ENCODE data around the gene PEX7.
"Not testable (repeated sequence)": the region's sequence is repeated elsewhere in the genome, so short reads cannot be mapped to it uniquely, and the experiment has no call there.

PEX7 gene

DNA sequence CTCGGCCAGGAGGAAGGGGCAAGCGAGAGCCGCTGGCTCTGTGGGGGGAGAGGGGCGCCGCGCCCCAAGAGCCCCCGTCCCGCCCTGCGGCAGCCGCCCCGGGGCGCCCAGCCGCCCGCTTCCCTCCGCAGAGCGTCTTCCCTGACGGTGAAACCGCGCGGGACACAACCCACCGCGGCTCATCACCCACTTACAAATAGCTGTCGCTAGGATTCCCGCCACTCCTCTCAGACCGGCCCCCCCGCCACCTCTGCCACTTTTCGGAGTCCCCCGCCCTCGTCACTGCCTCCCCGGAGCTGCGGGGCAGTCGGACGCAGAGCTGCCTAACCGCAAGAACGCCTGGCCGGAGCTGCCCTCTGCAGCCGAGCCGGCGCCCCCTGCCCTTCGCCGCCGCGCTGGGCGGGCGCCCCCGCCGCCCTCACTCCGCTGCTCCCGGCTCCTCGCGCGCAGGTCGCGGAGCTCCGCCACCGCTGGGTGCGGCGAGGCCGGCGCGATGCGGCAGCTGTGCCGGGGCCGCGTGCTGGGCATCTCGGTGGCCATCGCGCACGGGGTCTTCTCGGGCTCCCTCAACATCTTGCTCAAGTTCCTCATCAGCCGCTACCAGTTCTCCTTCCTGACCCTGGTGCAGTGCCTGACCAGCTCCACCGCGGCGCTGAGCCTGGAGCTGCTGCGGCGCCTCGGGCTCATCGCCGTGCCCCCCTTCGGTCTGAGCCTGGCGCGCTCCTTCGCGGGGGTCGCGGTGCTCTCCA lies 99.7 kb downstream of the PEX7 start, which contains the start of gene SLC35D3:
SLC35D3 (plus strand) TSS at position 366 of the 749 bp plus-strand sequence; CDS start at position 494, 128 bp downstream.
- TF ChIP-seq ZNF274 (IDR thresholded peaks at IDR 0.05; ENCODE audit: low read depth, low read length): no peak
- peak within 1 kb of the TSS; percentile 72 for H3K4me3 ChIP-seq (ENCODE audit: low read length)

DNA sequence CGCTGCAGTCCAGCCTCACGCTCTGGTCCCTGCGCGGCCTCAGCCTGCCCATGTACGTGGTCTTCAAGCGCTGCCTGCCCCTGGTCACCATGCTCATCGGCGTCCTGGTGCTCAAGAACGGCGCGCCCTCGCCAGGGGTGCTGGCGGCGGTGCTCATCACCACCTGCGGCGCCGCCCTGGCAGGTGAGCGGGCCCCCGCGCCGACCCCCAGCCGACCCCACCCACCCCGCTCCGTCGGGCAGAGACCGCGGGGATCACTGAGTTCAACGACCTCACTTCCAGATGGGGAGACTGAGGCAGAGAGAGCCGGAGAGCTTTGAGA lies 100.3 kb downstream of the PEX7 start:
- peak overlapping the region; percentile 72; the same call in 1 of the 2 replicates for H3K4me3 ChIP-seq (ENCODE audit: low read length)
- TF ChIP-seq ZNF274 (IDR thresholded peaks at IDR 0.05; ENCODE audit: low read depth, low read length): no peak

DNA sequence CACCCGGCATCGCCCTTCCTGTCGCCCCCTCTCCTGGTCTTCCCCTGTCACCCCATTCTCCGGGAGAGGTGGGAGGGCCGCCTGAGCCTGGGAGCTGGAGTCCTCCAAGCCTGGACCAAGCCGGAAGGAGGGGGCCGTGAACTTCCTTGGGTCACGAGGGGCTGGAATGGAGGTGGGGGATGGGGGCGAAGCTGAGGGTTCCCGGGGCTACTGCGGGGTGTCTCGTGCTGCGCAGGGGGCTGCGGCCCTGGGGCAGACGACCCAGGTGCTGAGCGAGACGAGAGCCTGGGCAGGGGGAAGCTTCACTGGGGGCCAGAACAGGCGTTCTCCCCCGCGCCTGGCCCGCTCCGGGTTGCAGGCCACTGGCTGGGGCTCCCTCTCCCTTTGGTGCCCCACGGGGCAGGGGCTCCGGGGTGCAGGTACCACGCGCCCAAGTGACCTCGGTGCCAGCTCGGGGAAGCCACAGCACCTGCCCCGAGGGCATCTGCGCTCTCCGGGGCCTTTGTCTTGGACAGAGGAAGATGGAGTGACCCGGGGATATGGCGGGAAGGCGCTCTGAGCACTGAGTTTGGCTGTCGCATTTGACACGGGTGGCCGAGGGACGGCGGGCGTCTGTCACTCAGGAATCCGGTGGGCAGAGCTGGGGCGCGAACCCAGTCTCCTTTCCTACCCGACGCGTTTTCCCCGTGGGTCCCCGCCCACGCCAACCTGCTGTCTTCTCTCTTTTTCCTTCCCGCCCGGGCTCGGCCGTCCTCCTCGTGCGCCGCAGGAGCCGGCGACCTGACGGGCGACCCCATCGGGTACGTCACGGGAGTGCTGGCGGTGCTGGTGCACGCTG lies 100.9 kb downstream of the PEX7 start:
- no peak for TF ChIP-seq ZNF274 (IDR thresholded peaks at IDR 0.05; ENCODE audit: low read depth, low read length)
- peak overlapping the region; percentile 8; the same call in 1 of the 2 replicates for H3K4me3 ChIP-seq (ENCODE audit: low read length)

DNA sequence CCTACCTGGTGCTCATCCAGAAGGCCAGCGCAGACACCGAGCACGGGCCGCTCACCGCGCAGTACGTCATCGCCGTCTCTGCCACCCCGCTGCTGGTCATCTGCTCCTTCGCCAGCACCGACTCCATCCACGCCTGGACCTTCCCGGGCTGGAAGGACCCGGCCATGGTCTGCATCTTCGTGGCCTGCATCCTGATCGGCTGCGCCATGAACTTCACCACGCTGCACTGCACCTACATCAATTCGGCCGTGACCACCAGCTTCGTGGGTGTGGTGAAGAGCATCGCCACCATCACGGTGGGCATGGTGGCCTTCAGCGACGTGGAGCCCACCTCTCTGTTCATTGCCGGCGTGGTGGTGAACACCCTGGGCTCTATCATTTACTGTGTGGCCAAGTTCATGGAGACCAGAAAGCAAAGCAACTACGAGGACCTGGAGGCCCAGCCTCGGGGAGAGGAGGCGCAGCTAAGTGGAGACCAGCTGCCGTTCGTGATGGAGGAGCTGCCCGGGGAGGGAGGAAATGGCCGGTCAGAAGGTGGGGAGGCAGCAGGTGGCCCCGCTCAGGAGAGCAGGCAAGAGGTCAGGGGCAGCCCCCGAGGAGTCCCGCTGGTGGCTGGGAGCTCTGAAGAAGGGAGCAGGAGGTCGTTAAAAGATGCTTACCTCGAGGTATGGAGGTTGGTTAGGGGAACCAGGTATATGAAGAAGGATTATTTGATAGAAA lies 101.7 kb downstream of the PEX7 start:
- no peak overlapping the region for H3K4me3 ChIP-seq (ENCODE audit: low read length)
- no peak for TF ChIP-seq ZNF274 (IDR thresholded peaks at IDR 0.05; ENCODE audit: low read depth, low read length)

DNA sequence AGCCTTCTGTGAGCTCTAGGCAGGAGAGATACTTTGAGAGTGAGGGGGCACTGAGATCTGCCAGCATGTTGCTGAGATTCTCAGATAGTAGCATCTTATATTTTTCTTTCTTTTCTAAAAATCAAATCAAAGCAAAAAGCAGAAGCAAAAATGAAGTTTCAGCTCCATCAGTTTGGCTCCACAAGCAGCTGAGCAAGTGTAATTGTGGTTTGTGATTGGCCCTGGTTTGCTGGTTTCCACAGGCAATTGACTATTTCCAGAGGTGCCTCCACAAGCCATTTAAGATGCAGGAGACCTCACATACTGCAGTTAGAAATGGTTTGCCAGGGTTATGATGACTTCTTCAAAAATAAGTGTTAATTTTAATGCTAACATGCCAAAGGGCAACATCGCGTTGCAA lies 104.0 kb downstream of the PEX7 start:
- H3K4me3 ChIP-seq (ENCODE audit: low read length): no peak overlapping the region
- no peak for TF ChIP-seq ZNF274 (IDR thresholded peaks at IDR 0.05; ENCODE audit: low read depth, low read length)

DNA sequence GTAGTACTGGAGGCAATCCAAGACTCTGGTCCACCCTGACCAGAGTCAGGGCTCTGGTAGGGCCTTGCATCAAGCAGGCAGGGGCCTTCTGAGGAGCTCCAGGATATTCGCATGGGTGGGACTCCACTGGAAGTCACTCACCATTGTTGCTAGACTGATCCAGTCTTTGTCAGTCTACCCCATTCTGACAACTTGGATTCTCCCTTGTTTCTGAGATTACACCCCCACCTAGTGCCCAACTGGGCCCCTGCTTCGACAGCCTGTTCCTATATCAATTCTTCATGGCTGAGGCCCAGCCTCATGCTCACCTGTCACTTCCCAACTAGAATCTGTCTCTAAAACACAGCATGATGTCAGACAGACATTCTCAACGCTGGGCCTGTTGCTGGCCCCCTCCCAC lies 104.9 kb downstream of the PEX7 start:
- no peak overlapping the region for H3K4me3 ChIP-seq (ENCODE audit: low read length)
- no peak for TF ChIP-seq ZNF274 (IDR thresholded peaks at IDR 0.05; ENCODE audit: low read depth, low read length)

DNA sequence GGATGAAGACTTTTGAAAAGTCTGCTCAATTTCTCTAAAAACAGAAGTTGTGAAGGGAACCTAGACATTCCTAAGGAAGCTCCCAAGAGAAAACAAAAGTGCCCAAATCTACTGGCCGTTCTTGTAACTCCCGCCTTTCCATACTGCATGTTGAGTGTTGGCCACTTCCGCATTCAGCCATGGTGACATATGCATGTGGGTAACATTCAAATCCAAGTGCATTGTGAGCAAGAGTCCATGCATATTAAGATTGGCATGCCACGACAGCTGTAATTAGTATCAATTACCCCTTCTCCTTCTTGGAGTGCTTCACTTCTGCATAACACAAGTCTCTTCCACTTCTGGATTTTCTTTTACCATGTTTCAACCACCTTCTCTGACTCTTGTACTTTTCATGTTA lies 108.1 kb downstream of the PEX7 start:
- no peak overlapping the region for H3K4me3 ChIP-seq (ENCODE audit: low read length)
- TF ChIP-seq ZNF274 (IDR thresholded peaks at IDR 0.05; ENCODE audit: low read depth, low read length): no peak

DNA sequence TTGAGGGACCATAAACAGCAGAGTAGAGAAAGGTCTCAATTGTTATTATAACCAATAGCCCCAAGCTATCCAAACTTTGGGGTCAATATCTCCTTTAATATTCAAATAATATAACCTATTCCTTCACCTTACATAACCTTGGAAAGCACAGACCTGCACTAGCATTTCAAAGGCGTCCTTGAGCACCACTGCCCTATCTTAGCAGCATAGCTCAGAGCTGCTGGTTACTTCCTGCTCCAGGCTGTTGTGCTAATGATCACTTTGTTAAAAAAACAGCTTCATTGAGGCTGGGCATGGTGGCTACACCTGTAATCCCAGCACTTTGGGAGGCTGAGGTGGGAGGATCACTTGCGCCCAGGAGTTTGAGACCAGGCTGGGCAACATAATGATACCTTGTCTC lies 110.2 kb downstream of the PEX7 start:
- no peak overlapping the region for H3K4me3 ChIP-seq (ENCODE audit: low read length)
- TF ChIP-seq ZNF274 (IDR thresholded peaks at IDR 0.05; ENCODE audit: low read depth, low read length): no peak

DNA sequence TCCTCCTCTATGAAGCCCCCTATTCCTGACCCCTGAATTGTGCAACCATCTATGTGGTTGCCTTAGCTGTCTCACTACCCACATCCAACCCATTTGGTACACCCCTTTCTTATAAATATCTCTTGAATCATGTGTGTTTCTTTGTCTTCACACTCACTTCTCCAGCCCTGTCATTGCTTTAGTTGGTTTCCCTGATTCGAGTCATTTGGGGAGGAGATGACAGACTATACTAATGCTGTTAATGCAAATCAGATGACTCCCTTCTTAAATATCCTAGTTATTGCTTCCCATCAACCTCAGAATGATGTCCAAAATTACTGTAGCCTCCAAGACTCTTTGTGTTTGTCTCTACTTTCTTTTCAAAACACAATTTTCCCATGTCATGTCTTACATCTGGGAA lies 122.7 kb downstream of the PEX7 start:
- no peak for TF ChIP-seq ZNF274 (IDR thresholded peaks at IDR 0.05; ENCODE audit: low read depth, low read length)
- no peak overlapping the region for H3K4me3 ChIP-seq (ENCODE audit: low read length)

DNA sequence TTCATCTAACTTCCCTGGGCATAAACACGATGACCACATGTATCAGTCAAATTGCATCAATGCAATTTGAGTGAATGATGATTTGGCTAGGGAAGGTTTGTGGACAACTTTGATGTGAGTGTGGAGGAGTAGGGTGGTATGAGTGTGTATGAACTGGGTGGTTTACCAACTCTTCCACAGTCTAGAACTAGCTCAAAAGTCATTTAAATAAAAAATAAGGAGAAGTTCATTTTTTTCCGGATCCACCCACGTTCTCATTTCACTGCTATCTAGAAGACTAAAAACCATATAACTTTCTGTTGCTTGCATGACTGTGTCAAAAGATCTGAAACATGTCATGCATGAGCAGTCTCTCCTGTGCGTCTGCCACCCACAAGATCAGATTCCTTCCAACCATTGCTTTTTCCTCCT lies 123.3 kb downstream of the PEX7 start:
- TF ChIP-seq ZNF274 (IDR thresholded peaks at IDR 0.05; ENCODE audit: low read depth, low read length): no peak
- no peak overlapping the region for H3K4me3 ChIP-seq (ENCODE audit: low read length)

DNA sequence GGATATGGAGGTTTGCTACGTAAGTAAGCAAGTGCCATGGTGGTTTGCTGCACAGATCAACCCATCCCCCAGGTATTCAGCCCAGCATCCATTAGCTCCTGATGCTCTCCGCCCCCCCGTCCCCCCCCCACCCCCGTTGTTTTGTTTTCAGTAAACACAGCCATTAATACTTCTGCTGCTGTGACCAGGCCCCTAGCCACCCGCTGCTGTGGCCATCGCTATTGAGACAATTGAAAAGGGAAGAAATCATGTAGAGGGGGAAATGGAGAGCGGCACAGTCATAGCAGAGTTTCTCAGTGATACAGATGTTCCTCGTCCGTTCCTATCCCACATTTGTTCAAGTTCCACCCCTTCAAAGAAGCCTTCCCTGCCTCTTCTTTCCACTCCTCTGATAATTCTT lies 124.6 kb downstream of the PEX7 start:
- no peak for TF ChIP-seq ZNF274 (IDR thresholded peaks at IDR 0.05; ENCODE audit: low read depth, low read length)
- H3K4me3 ChIP-seq (ENCODE audit: low read length): no peak overlapping the region

DNA sequence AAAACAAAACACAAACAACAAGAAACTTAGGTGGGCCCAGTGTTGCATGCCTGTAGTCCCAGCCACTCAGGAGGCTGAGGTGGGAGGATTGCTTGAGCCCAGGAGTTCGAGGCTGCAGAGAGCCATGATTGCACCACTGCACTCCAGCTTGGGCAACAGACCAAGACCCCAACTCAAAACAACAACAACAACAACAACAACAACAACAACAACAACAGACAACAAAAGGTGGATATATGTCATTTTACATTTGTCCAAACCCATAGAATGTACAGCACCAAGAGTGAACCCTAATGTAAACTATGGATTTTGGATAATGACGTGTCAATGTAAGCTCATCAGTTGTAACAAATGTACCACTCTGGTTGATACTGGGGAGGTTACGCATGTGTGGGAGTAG lies 127.6 kb downstream of the PEX7 start:
- not testable (repeated sequence) for H3K4me3 ChIP-seq (ENCODE audit: low read length)

DNA sequence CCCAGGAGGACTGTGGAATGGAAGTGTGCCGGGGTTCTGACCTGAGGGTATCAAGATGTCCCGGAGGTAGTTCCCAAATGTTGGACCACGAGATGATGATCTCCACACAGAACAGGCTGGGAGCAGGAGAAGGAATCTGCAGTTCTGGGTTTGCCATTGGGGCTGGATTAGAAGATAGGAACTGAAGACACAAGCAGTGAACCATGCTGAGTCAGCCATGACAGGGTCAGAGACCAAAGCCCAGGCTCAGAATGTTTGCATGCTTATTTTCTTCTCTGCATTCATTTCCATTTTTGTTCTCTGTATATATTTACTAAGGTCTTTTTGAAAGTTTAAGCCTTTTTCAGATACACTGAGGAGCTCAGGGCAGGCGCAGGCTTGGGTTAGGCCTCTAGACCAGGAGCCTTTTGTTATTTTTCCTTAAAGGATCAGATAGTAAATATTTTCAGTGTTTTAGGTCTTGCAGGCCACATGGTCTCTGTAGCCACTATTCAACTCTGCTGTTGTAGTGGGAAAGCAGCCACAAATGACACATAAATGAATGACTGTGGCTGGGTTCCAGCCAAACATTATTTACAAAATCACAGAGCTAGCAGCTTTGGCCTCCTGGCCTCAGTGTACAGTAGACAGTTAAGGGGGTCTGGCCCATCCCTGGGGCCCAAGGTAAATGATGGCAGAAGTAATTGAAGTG lies 128.2 kb downstream of the PEX7 start:
- no peak for TF ChIP-seq ZNF274 (IDR thresholded peaks at IDR 0.05; ENCODE audit: low read depth, low read length)

DNA sequence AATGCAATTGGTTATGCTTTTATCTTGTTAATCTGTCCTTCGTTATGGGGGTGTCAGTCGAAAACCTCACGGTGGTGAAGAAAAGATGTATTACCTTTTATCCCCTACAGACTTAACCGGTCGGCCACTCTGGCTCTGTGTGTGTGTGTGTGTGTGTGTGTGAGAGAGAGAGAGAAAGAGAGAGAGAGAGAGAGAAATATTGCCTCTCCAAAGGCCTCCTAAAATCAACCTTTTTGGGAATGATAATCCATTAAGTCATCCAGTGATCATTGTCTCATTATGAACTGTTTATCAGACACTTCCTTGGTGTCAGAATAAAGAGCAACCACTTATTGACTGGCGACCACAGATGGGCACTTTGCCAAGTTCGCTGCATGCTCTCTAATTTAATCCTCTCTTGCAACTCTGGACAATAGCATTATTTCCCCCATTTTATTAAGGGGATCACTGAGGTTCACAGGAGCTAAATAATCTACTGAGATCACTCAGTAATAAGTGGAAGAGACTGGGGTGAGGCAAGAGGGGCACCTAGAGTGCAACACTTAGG lies 130.4 kb downstream of the PEX7 start:
- TF ChIP-seq ZNF274 (IDR thresholded peaks at IDR 0.05; ENCODE audit: low read depth, low read length): no peak
- H3K4me3 ChIP-seq (ENCODE audit: low read length): no peak overlapping the region

More for the DNA sequence above, 128.2 kb downstream of the PEX7 start:
- no peak overlapping the region for H3K4me3 ChIP-seq (ENCODE audit: low read length)
